ENCODE data around the gene PDZRN3. TPM values are rescaled to one million over a fixed set of nuclear protein-coding genes. Genes with fewer than 3 reads are reported as not detected.

PDZRN3 gene
- total and polyA plus RNA-seq, 2 experiments from 2014 or later, result 7.5 to 14.0 TPM

DNA sequence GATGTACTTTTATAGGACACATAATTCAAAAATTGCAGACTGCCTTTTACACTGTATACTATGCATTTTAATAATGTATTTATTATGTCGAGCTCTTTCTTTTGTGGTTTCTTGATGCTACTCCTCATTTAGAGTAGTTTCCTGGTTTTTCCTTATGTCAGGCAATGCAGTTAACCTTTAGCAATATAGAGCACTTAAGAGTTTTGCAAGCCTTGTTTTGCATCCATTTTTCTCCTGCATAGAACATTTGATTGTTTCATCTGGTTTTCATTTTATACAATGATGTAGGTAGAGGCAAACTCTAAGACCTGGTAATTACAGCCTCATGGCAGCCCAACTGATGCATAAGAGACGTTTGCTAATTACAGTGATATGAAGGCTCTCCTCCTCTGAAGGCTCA is 86.3 kb downstream of the PDZRN3 start:
- ATAC-seq (no peak), DNase-seq (ENCODE audit: low spot score) (no peak)
- Histone ChIP-seq H3K36me3 (ENCODE audit: insufficient read depth) (no peaks in the 10 kb centered on the region), H3K79me2 (replicated peaks; ENCODE audit: insufficient read depth) (no peaks in the 10 kb centered on the region; the same call in 1 of the 2 replicates), H3K4me2 (no peak overlapping the region), H3K4me3 (no peak overlapping the region), H4K20me1 (replicated peaks; ENCODE audit: insufficient read depth) (0 out of 2 replicates have a peak, but pooled peaks cover 2% of the 10 kb centered on the region), H3F3A (replicated peaks; ENCODE audit: low read depth) (no peaks in the 10 kb centered on the region), H3K9me2 (ENCODE audit: insufficient read depth) (no peaks in the 10 kb centered on the region; the same call in 1 of the 2 replicates), H3K4me1 (ENCODE audit: insufficient read depth) (peaks cover 5% of the 10 kb centered on the region), H2AFZ (no peak overlapping the region), H3K27ac (ENCODE audit: low read depth) (no peak overlapping the region), H3K27me3 (ENCODE audit: insufficient read depth) (no peaks in the 10 kb centered on the region)
- Mint-ChIP-seq H3K27me3 (ENCODE audit: insufficient read depth, low read depth, poor library complexity) (no peaks in the 10 kb centered on the region), H3K4me1 (peaks cover 21% of the 10 kb centered on the region), H3K27ac (no peak overlapping the region), H3K9me3 (no peaks in the 10 kb centered on the region), H3K4me3 (no peak overlapping the region), H3K36me3 (ENCODE audit: low read depth) (no peaks in the 10 kb centered on the region)
- TF ChIP-seq POLR2AphosphoS5 (IDR thresholded peaks at IDR 0.05; ENCODE audit: low read depth), result no peak
- TF ChIP-seq EZH2 (IDR thresholded peaks at IDR 0.05; ENCODE audit: low read depth, unreplicated experiment), result no peak
- no peak for TF ChIP-seq JUNB (IDR thresholded peaks at IDR 0.05; ENCODE audit: unreplicated experiment)
- TF ChIP-seq, protein P1, sequence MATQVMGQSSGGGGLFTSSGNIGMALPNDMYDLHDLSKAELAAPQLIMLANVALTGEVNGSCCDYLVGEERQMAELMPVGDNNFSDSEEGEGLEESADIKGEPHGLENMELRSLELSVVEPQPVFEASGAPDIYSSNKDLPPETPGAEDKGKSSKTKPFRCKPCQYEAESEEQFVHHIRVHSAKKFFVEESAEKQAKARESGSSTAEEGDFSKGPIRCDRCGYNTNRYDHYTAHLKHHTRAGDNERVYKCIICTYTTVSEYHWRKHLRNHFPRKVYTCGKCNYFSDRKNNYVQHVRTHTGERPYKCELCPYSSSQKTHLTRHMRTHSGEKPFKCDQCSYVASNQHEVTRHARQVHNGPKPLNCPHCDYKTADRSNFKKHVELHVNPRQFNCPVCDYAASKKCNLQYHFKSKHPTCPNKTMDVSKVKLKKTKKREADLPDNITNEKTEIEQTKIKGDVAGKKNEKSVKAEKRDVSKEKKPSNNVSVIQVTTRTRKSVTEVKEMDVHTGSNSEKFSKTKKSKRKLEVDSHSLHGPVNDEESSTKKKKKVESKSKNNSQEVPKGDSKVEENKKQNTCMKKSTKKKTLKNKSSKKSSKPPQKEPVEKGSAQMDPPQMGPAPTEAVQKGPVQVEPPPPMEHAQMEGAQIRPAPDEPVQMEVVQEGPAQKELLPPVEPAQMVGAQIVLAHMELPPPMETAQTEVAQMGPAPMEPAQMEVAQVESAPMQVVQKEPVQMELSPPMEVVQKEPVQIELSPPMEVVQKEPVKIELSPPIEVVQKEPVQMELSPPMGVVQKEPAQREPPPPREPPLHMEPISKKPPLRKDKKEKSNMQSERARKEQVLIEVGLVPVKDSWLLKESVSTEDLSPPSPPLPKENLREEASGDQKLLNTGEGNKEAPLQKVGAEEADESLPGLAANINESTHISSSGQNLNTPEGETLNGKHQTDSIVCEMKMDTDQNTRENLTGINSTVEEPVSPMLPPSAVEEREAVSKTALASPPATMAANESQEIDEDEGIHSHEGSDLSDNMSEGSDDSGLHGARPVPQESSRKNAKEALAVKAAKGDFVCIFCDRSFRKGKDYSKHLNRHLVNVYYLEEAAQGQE (IDR thresholded peaks at IDR 0.05; ENCODE audit: unreplicated experiment), result no peak
- TF ChIP-seq EZH2phosphoT487 (IDR thresholded peaks at IDR 0.05; ENCODE audit: unreplicated experiment), result no peak
- TF ChIP-seq CTCF (conservative IDR thresholded peaks at IDR 0.05; ENCODE audit: low read depth in 2 of 2), result no peak
- no peak for TF ChIP-seq NANOG (IDR thresholded peaks at IDR 0.05; ENCODE audit: borderline replicate concordance)
- TF ChIP-seq, protein P2, sequence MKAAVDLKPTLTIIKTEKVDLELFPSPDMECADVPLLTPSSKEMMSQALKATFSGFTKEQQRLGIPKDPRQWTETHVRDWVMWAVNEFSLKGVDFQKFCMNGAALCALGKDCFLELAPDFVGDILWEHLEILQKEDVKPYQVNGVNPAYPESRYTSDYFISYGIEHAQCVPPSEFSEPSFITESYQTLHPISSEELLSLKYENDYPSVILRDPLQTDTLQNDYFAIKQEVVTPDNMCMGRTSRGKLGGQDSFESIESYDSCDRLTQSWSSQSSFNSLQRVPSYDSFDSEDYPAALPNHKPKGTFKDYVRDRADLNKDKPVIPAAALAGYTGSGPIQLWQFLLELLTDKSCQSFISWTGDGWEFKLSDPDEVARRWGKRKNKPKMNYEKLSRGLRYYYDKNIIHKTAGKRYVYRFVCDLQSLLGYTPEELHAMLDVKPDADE (IDR thresholded peaks at IDR 0.05), result no peak
- no peak for TF ChIP-seq STAT1 (IDR thresholded peaks at IDR 0.05; ENCODE audit: unreplicated experiment)

DNA sequence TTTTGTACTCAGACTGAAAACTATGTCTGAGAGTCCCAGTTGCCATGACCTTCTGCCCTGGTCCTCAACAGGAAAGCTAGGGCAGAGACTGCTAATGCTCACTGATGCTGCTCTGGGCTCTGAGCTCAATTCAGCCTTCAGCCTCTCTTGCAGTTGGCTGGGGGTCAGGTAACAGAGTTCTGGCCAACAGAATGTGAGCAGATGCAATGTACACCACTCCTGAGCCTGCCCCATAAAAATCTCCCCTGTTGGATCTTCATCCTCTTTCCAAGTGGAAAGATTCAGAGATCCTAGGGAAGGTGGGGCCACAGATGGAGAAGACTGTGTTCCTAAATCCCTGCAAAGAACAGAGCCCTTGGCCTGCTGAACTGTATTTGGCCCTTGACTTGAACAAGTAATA is 87.8 kb downstream of the PDZRN3 start:
- no peaks in the 10 kb centered on the region for H3K27me3 ChIP-seq (ENCODE audit: insufficient read depth)
- no peak overlapping the region for H3K4me3 ChIP-seq
- Mint-ChIP-seq H3K9me3 (no peaks in the 10 kb centered on the region), H3K36me3 (ENCODE audit: low read depth) (no peaks in the 10 kb centered on the region), H3K27ac (no peak overlapping the region), H3K27me3 (ENCODE audit: insufficient read depth, low read depth, poor library complexity) (no peaks in the 10 kb centered on the region), H3K4me3 (no peak overlapping the region), H3K4me1 (peaks cover 33% of the 10 kb centered on the region)
- no peak overlapping the region for H3K27ac ChIP-seq (ENCODE audit: low read depth)
- H3K79me2 ChIP-seq (replicated peaks; ENCODE audit: insufficient read depth), result no peaks in the 10 kb centered on the region; the same call in 1 of the 2 replicates
- H3K36me3 ChIP-seq (ENCODE audit: insufficient read depth), result no peaks in the 10 kb centered on the region
- TF ChIP-seq, protein P2 (IDR thresholded peaks at IDR 0.05), result no peak
- TF ChIP-seq CREB1 (CRISPR knock-in tag; IDR thresholded peaks at IDR 0.05; ENCODE audit: low read depth), result no peak
- TF ChIP-seq ZNF114 (CRISPR knock-in tag; IDR thresholded peaks at IDR 0.05), result no peak
- H3K4me1 ChIP-seq (ENCODE audit: insufficient read depth), result peaks cover 5% of the 10 kb centered on the region
- H3K4me2 ChIP-seq, result no peak overlapping the region
- no peak for DNase-seq (ENCODE audit: low spot score)
- H3K9me2 ChIP-seq (ENCODE audit: insufficient read depth), result no peaks in the 10 kb centered on the region; the same call in 1 of the 2 replicates
- ATAC-seq, result no peak
- H4K20me1 ChIP-seq (replicated peaks; ENCODE audit: insufficient read depth), result no peaks in the 10 kb centered on the region
- H2AFZ ChIP-seq, result no peak overlapping the region
- no peaks in the 10 kb centered on the region for H3F3A ChIP-seq (replicated peaks; ENCODE audit: low read depth)
